HG02852 (cell line): ENCODE data around the gene BCS1L.

Source experiments
- ATAC-seq: cut with Tn5 transposase; IDR thresholded peaks from one replicate; pipeline ENCODE4 v1.9.1; 2021; ENCODE audit warnings: mild to moderate bottlenecking, moderate library complexity; ENCODE audit not compliant: unreplicated experiment

Gene BCS1L

GRCh38 chr2:218659258-218659987 lies at the start of gene BCS1L, which contains the start of gene ZNF142:
BCS1L (plus strand) TSS chr2:218659683; CDS start chr2:218660988, 1,305 bp downstream.
ZNF142 (minus strand) TSS chr2:218659623; CDS start chr2:218656429, 3,194 bp downstream.
- ATAC-seq: peak; percentile 96

DNA sequence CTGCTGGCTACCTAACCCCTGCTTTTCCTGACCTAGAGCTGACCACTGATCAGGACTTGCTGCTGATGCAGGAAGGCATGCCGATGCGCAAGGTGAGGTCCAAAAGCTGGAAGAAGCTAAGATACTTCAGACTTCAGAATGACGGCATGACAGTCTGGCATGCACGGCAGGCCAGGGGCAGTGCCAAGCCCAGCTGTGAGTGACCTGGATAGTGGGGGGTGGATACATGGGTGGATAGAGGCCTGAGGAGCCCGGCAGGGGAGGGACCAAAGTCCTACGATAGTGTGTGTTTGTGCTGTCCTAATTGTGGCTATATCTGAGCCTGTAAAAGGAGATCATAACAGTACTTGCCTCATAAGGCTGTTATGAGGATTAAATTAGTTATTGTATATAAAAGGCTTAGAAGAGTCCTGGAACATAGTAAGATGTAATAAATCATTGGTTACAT lies 43.6 kb upstream of the BCS1L start:
- no peak for ATAC-seq

DNA sequence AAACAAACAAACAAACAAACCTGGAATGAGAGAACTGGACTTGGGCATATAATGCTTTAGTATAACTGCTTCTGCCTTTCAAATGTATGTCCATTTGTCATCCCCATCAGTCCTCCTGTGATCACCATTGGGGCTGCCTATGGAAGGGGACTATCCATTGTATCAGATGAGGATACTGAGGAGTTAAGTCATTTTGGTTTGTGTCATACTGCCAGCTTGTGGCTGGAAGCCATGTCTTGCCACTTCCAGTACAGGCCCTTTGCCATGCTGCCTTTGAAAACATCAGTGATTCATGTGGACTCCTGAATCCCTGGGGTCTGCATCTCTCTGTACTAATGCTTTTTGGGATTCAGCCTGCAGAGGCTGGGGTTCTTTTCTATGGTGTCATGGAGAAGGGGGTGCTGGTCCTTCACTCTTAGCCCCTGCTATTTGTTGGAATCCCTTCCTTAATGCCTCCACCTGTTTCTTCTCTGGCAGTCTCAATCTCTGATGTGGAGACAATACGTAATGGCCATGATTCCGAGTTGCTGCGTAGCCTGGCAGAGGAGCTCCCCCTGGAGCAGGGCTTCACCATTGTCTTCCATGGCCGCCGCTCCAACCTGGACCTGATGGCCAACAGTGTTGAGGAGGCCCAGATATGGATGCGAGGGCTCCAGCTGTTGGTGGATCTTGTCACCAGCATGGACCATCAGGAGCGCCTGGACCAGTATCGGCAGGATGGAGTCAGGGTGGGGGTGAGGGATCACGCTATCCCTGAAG lies 41.2 kb upstream of the BCS1L start:
- no peak for ATAC-seq

GRCh38 chr2:218621007-218621406 lies 38.5 kb upstream of the BCS1L start:
- ATAC-seq: no peak

DNA sequence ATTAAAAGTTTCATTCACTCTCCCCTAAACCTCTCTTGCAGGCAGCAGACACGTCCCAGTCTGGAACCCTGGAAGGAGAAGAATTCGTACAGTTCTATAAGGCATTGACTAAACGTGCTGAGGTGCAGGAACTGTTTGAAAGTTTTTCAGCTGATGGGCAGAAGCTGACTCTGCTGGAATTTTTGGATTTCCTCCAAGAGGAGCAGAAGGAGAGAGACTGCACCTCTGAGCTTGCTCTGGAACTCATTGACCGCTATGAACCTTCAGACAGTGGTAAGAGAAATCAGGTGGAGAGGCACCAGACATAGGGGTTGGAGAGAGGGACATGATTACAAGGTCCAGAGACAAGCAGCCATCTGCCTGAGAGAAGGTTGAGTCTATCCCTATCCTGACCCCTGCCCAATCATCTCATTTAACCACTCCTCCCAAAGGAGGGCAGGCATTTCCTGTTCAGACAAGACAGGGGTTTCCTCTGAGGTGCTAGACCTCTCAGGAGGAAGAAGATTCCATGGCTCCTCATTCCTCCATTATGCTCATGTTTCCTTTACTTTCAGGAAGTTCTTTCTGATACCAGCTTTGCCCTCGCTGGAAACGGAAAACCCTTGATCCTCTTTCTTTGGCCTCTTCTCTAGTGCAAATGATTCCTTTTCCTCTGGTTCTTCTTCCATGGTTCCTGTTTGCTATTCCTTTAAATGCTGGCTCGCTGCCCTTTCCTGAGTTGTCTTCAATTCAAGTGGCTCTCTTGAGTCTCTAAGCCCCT lies 36.7 kb upstream of the BCS1L start:
- ATAC-seq: no peak

- ATAC-seq: no peak
These were observed 36.1 kb upstream of the BCS1L start for GRCh38 chr2:218623366-218623705.

GRCh38 chr2:218626369-218626768 lies 33.1 kb upstream of the BCS1L start:
- no peak for ATAC-seq

DNA sequence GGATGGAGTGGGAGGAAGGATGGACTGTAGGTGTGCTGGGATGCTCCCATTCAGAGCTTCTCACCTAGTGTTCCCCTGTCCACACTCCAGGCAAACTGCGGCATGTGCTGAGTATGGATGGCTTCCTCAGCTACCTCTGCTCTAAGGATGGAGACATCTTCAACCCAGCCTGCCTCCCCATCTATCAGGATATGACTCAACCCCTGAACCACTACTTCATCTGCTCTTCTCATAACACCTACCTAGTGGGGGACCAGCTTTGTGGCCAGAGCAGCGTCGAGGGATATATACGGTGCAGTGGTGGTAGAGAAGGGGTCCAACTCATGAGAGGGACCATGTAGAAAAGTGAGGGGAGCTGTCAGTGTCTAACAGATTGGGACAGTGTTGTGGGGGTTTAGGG lies 31.5 kb upstream of the BCS1L start:
- ATAC-seq: no peak

DNA sequence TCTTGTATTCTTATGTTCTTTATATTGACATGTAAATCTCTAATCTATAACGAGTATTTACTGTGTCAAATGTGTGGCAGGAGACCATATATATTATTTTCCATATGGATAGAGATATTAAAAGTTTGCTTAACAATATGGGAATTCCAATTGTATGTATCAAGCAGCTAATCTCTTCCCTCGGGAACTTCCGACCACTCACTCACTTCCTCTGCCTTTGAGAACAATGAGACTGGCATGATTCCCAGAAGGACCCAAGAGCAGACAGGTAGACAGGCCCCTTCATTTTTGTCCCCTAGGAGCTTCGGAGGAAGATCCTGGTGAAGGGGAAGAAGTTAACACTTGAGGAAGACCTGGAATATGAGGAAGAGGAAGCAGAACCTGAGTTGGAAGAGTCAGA lies 27.6 kb upstream of the BCS1L start:
- ATAC-seq: no peak

DNA sequence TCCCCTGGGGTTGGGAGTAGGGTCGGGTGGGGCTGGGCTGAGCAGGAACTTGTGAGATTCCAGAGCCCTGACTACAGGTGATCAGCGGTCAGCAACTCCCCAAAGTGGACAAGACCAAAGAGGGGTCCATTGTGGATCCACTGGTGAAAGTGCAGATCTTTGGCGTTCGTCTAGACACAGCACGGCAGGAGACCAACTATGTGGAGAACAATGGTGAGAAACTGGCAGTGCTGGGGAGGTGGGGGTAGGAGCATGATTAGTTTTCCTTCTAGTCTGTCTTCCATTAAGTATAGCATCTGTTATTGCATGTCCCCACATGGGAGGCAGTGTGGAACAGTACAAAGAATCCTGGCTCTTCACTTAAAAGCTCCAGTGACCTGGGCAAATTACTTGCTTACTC lies 23.8 kb upstream of the BCS1L start:
- ATAC-seq: no peak

- ATAC-seq: no peak
These were observed 21.1 kb upstream of the BCS1L start for GRCh38 chr2:218638372-218638771.

DNA sequence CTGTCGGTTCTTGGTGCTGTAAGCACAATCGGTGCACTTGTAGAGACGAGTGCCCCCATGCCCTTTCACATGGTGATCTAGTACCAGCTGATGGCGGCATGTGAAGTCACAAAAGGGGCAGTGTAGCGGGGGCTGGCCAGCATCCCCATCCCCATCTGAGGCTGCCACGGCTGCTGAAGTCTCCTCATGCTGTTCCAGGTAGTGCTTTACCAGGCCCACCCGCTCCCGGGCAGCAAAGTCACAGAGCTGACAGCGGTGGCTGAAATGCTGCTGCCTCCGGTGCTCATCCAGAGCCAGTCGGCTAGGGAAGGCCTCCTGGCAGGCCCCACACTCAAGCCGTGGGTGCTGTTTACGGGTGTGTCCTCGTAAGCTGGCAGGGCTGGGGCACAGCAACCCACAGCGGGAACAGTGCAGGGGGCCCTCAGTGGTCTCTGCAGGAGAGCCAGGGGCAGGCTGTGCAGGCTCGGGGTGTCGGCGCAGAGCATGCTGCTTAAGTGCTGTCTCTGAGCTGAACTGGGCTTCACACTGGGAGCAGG lies 17.3 kb upstream of the BCS1L start:
- no peak for ATAC-seq

- ATAC-seq: no peak
These were observed 16.7 kb upstream of the BCS1L start for GRCh38 chr2:218642786-218643185.

GRCh38 chr2:218643751-218644310 lies 15.7 kb upstream of the BCS1L start:
- ATAC-seq: no peak

GRCh38 chr2:218644721-218645120 lies 14.8 kb upstream of the BCS1L start:
- no peak for ATAC-seq

- ATAC-seq: no peak
These were observed 14.4 kb upstream of the BCS1L start for GRCh38 chr2:218645126-218645525.

DNA sequence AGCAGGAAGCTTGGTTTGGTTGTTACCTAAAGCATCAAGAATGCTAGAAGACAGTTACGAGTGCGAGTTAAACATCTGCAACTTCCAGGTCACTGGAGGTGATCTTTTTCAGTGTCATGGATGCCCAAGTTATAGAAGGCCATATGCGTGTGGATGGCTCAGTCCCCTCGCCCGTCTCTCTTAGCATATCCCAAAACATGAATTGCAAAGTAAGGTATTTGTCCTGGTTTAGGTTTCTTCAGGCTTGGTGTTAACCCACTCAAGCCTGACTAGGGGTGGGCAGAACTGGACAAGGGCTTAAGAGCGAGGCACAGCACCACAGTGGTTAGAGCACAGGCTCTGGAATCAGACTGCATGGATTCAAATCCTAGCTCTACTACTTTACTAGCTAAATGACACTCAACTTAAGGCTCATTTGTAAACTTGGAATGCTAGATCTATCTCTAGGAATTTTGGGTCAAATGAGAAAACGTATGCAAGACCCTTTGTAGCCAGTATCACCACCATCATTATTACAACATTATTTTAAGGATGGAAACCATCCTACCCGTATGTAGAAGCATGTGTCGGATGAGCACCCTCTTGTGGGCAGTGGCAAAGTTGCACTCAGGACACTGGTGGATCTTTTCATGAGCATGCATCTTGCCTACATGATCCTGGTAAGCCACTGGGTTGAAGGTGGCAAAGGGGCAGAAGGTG lies 11.2 kb upstream of the BCS1L start:
- no peak for ATAC-seq

- no peak for ATAC-seq
These were observed 10.7 kb upstream of the BCS1L start for GRCh38 chr2:218648787-218649100.

DNA sequence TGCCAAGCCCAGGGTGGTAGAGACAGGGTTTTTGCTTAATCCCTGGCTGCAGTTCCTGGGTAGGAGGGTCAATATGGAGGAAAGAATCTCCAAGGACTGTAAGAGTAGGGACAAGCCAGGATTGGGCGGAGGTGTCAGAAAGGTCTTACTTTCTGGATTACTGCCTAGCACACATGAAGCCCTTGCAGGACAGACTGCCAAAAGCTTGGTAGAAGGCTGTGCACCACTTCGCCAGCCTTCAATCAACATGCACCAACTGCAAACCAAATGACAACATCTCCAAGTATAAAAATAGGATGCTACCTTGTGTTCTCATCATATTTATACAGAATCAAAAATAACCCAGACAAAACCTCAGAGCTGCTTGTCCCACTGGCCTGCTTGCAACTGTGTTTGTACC lies 3.7 kb upstream of the BCS1L start:
- no peak for ATAC-seq

DNA sequence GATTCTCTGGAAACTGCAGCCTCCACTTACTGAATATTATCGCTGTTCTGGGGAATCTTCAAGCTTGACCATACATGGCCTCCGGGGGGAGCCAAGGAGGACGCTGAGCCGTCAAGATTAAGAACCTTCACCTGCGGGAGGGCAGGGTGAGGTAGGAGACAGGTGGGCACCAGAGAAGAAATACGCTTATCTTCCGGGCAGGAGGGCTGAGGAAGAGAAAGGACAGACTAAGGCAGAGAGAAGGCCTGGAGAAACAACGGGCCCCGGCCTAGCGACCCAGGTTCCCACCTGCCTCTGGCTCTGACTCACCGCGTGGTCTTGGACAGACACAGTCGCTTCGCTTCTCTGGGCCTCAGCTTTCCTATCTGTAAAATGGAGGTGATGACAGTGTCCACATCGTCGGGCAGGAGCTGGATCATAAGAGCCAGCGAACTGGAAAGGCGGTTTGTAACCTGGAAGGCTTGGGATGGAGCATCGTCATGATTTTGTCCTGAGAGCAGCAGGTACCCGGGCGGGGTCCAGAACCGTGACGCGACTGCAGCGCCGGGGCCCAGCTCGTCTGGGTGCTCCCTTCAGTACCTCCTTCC lies 719 bp upstream of the BCS1L start:
- ATAC-seq: peak; percentile 39
